Upper lobe of left lung (tissue), 6 donors: ENCODE measurements around the gene CCDC40. TPM values are rescaled to one million over a fixed set of nuclear protein-coding genes. Genes with fewer than 3 reads are reported as not detected.
A peak's percentile ranks its signal among the peaks of the same experiment; 100 is the strongest.

Experiments used
- ATAC-seq, 2 donors: fragments of 200-7000 bp; cut with Tn5 transposase; one replicate each; pipeline ENCODE4 v1.9.1; 2022; ENCODE audit warnings: mild to moderate bottlenecking in 2 of 2, moderate library complexity in 2 of 2; ENCODE audit not compliant: low FRiP score in 2 of 2
- DNase-seq, 2 donors: peaks; one replicate each; pipeline ENCODE4 v3.0.0-alpha.2; 2019 to 2020
- H3K27ac ChIP-seq, 4 donors: fragments of 200-600 bp; sonication (generic); one replicate each; pipeline ENCODE4 v1.5.1; 2016 to 2019
- H3K27me3 ChIP-seq, 4 donors: fragments of 200-600 bp; sonication (generic); one replicate each; pipeline ENCODE4 v1.5.1; 2017 to 2019
- H3K36me3 ChIP-seq, 4 donors: fragments of 200-600 bp; sonication (generic); one replicate each; pipeline ENCODE4 v1.5.1; 2016 to 2019
- H3K4me1 ChIP-seq, 4 donors: fragments of 200-600 bp; sonication (generic); one replicate each; pipeline ENCODE4 v1.5.1; 2018 to 2019
- H3K4me3 ChIP-seq, 4 donors: fragments of 200-600 bp; sonication (generic); one replicate each; pipeline ENCODE4 v1.5.1; 2017 to 2019; ENCODE audit warnings: mild to moderate bottlenecking in 2 of 4, moderate library complexity in 1 of 4
- H3K9me3 ChIP-seq, 4 donors: fragments of 200-600 bp; sonication (generic); one replicate each; pipeline ENCODE4 v1.5.1; 2018 to 2019
- CTCF ChIP-seq, 6 experiments: fragments of 450-650 bp in 4 of 6; fragments of 200-600 bp in 2 of 6; sonication (generic) in 2 of 6; IDR thresholded peaks; one replicate each; pipeline ENCODE4 v1.5.1; 2016 to 2019; ENCODE audit warnings: antibody characterized with exemption in 6 of 6
- EP300 ChIP-seq, 4 donors: sonication (generic); formaldehyde crosslinking; IDR thresholded peaks; one replicate each; pipeline ENCODE4 v1.5.1; 2017; ENCODE audit warnings: antibody characterized with exemption in 4 of 4, control low read depth in 2 of 4
- POLR2A ChIP-seq, 4 donors: fragments of 450-650 bp; IDR thresholded peaks; one replicate each; pipeline ENCODE4 v1.5.1; 2016 to 2017; ENCODE audit warnings: antibody characterized with exemption in 4 of 4, mild to moderate bottlenecking in 2 of 4
- POLR2AphosphoS5 ChIP-seq, 2 donors: sonication (generic); formaldehyde crosslinking; IDR thresholded peaks; one replicate each; pipeline ENCODE4 v1.5.1; 2017; ENCODE audit warnings: antibody characterized with exemption in 2 of 2
- WGBS, 2 donors: methylation state at CpG; one replicate each; pipeline ENCODE4 v1.1.5; 2017 to 2018; 5-methylcytosine and 5-hydroxymethylcytosine counted together
- total RNA-seq, 6 donors: library from RNA; depleted of rRNA in 4 of 6; stranded (reverse); fragments of >200 nt in 4 of 6; gene quantifications; one replicate each; pipeline versions ENCODE4 v1.1.0 to v1.2.1, GENCODE V29; 2016 to 2021
- donor health status: DM: no; HTN: no; CAD: no; lungs with moderate emphysema.
- donor health status: DM: no; HTN: yes; CAD: no; lungs with severe emphysema.

Gene CCDC40
- total RNA-seq, 6 donors from 2014 or later: 4.1 to 96.4 (median 24.2) TPM

- 66 to 86% methylated on average over 9 to 15 of the region's 15 CpGs for WGBS, 2 donors
- ATAC-seq: peak; percentile 42 to 47
- Histone ChIP-seq H3K27me3 (no peaks in the 10 kb centered on the region), H3K27ac (peak overlapping the region; percentile 87 to 92 (median 90)), H3K9me3 (no peaks in the 10 kb centered on the region), H3K36me3 (no peaks in the 10 kb centered on the region), H3K4me3 (peak overlapping the region in 3 of 4 donors; percentile 32 to 43 (median 42)), H3K4me1 (peaks cover 28 to 39% (median 31%) of the 10 kb centered on the region in 4 donors)
- DNase-seq: no peak
- TF ChIP-seq POLR2A (IDR thresholded peaks at IDR 0.05) (no peak), POLR2AphosphoS5 (IDR thresholded peaks at IDR 0.05) (no peak), EP300 (IDR thresholded peaks at IDR 0.05) (no peak), CTCF (IDR thresholded peaks at IDR 0.05) (no peak)
These were observed 34.1 kb downstream of the CCDC40 start for GRCh38 chr17:80070375-80071115.

DNA sequence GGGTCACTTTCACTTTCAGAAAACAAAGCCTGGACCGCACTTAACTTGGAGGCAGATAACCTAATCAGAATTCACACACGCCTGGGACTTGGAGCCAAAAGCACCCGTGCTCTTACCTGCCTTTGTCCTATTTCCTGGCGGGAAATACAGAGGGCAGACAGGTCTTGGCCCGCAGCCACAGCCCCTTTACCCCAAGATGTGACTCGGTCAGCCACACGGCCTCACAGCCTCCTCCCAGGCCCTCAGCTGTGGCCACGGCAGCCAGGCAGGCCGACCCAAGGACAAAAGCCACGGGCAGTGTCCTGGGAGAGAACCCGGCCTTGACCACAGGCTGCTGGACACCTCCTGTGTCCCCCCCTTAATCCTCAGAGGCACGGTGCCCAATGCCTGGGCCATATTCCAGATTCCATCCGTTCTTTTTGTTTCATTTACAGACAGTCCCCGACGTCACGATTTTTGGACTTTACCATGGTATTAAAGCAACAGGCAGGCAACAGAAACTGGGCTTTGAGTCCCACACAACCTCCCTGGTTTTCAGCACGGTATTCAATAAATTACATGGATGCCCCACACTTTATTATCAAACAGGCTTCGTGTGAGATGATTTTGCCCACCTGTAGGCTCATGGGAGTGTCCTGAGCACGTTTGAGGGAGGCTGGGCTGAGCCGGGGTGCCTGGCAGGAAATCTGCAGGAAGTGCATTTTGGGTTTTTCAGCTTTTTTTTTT, 34.8 kb downstream of the CCDC40 start:
- ATAC-seq (peak; percentile 42 to 61), DNase-seq (no peak)
- no peaks in the 10 kb centered on the region for H3K27me3 ChIP-seq
- peak in 1 of 2 donors; percentile 31 for TF ChIP-seq POLR2AphosphoS5 (IDR thresholded peaks at IDR 0.05)
- TF ChIP-seq CTCF (IDR thresholded peaks at IDR 0.05): no peak
- peak overlapping the region in 3 of 4 donors; percentile 32 to 43 (median 42) for H3K4me3 ChIP-seq
- H3K27ac ChIP-seq: peak overlapping the region; percentile 87 to 92 (median 90)
- no peaks in the 10 kb centered on the region for H3K9me3 ChIP-seq
- no peaks in the 10 kb centered on the region for H3K36me3 ChIP-seq
- peaks cover 28 to 39% (median 31%) of the 10 kb centered on the region in 4 donors for H3K4me1 ChIP-seq
- WGBS, 2 donors: 27 to 29% methylated on average over 14 to 20 of the region's 20 CpGs

GRCh38 chr17:80072410-80072809, 36.0 kb downstream of the CCDC40 start:
- no peak overlapping the region for H3K27ac ChIP-seq

DNA sequence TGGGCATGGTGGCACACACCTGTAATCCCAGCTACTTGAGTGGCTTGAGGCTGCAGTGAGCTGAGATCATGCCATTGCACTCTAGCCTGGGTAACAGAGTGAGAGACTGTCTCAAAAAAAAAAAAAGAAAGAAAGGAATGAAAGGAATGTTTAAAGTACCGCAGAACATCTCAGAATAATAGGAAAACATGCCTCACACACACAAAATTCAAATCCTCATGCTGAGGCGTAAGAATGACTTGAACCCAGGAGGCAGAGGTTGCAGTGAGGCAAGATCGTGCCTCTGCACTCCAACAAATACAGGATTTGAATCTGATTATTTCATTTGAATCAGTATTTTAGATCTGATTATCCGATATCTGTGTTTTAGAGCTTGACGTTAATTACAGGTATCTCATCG, 43.6 kb downstream of the CCDC40 start:
- H3K4me3 ChIP-seq: no peak overlapping the region
- ATAC-seq (no peak), DNase-seq (no peak)
- H3K27ac ChIP-seq: no peak overlapping the region
- TF ChIP-seq POLR2A (IDR thresholded peaks at IDR 0.05) (no peak), EP300 (IDR thresholded peaks at IDR 0.05) (no peak), CTCF (IDR thresholded peaks at IDR 0.05) (no peak), POLR2AphosphoS5 (IDR thresholded peaks at IDR 0.05) (no peak)
- H3K36me3 ChIP-seq: no peaks in the 10 kb centered on the region
- WGBS, 2 donors: 77 to 88% methylated on average over 6 of the region's 6 CpGs
- H3K4me1 ChIP-seq: peaks cover 5 to 6% (median 6%) of the 10 kb centered on the region in 4 donors
- H3K27me3 ChIP-seq: no peaks in the 10 kb centered on the region
- no peaks in the 10 kb centered on the region for H3K9me3 ChIP-seq

More at GRCh38 chr17:80072410-80072809, 36.0 kb downstream of the CCDC40 start:
- ATAC-seq: no peak
- WGBS, 2 donors: 79 to 96% methylated on average over 6 of the region's 6 CpGs
- Histone ChIP-seq H3K4me3 (no peak overlapping the region), H3K27me3 (no peaks in the 10 kb centered on the region), H3K36me3 (no peaks in the 10 kb centered on the region), H3K9me3 (no peaks in the 10 kb centered on the region), H3K4me1 (peaks cover 28 to 39% (median 31%) of the 10 kb centered on the region in 4 donors)
- no peak for DNase-seq
- TF ChIP-seq EP300 (IDR thresholded peaks at IDR 0.05): no peak
- no peak for TF ChIP-seq POLR2A (IDR thresholded peaks at IDR 0.05)
- TF ChIP-seq CTCF (IDR thresholded peaks at IDR 0.05): no peak
- TF ChIP-seq POLR2AphosphoS5 (IDR thresholded peaks at IDR 0.05): no peak
